Activated T-helper 17 cell treated with anti-CD3 and anti-CD28 coated beads, Interleukin-2, amount 50 U/mL, for 72 hours (primary cell): ENCODE data around the gene ABO. TPM values are rescaled to one million over a fixed set of nuclear protein-coding genes. Genes with fewer than 3 reads are reported as not detected.
"Not testable (repeated sequence)": the region's sequence is repeated elsewhere in the genome, so short reads cannot be mapped to it uniquely, and the experiment has no call there.

Experiments used
- ATAC-seq: fragments of 150-1000 bp; cut with Tn5 transposase; replicated peaks from 2 replicates; pipeline ENCODE4 v1.10.0; 2021; ENCODE audit warnings: mild to moderate bottlenecking, moderate library complexity
- H3K27ac Mint-ChIP-seq: one replicate; pipeline ENCODE4 v1.8.0; 2022; ENCODE audit warnings: mixed read lengths
- H3K27me3 Mint-ChIP-seq: one replicate; pipeline ENCODE4 v1.8.0; 2022; ENCODE audit warnings: mixed read lengths
- H3K36me3 Mint-ChIP-seq: one replicate; pipeline ENCODE4 v1.8.0; 2022; ENCODE audit warnings: low read depth, mild to moderate bottlenecking, mixed read lengths
- H3K4me1 Mint-ChIP-seq: one replicate; pipeline ENCODE4 v1.8.0; 2022; ENCODE audit warnings: mixed read lengths
- H3K4me3 Mint-ChIP-seq: one replicate; pipeline ENCODE4 v1.8.0; 2022; ENCODE audit warnings: mild to moderate bottlenecking, mixed read lengths
- H3K9me3 Mint-ChIP-seq: one replicate; pipeline ENCODE4 v1.8.0; 2022; ENCODE audit warnings: mixed read lengths
- total RNA-seq, 2 donors: library from RNA; stranded (reverse); gene quantifications; one replicate each; pipeline ENCODE4 v1.2.3, GENCODE V29; 2022

Gene ABO
- total RNA-seq, 2 donors from 2014 or later, result not detected

GRCh38 chr9:133261753-133262120 is 13.3 kb downstream of the ABO start:
- H3K9me3 Mint-ChIP-seq, result no peaks in the 10 kb centered on the region
- no peaks in the 10 kb centered on the region for H3K4me1 Mint-ChIP-seq
- no peak for ATAC-seq
- H3K27me3 Mint-ChIP-seq, result peaks cover 13% of the 10 kb centered on the region
- H3K4me3 Mint-ChIP-seq, result no peak overlapping the region
- H3K27ac Mint-ChIP-seq, result no peak overlapping the region
- H3K36me3 Mint-ChIP-seq, result no peaks in the 10 kb centered on the region

- Mint-ChIP-seq H3K4me3 (no peak overlapping the region), H3K4me1 (no peaks in the 10 kb centered on the region), H3K27ac (no peak overlapping the region), H3K27me3 (peaks cover 13% of the 10 kb centered on the region), H3K36me3 (no peaks in the 10 kb centered on the region), H3K9me3 (no peaks in the 10 kb centered on the region)
- ATAC-seq, result no peak
These were observed 13.8 kb downstream of the ABO start for GRCh38 chr9:133261103-133261752.

GRCh38 chr9:133260334-133261102 is 14.5 kb downstream of the ABO start:
- Mint-ChIP-seq H3K4me1 (no peaks in the 10 kb centered on the region), H3K27me3 (peaks cover 13% of the 10 kb centered on the region), H3K27ac (no peak overlapping the region), H3K36me3 (no peaks in the 10 kb centered on the region), H3K4me3 (no peak overlapping the region), H3K9me3 (no peaks in the 10 kb centered on the region)
- no peak for ATAC-seq

- no peak overlapping the region for H3K4me3 Mint-ChIP-seq
- no peaks in the 10 kb centered on the region for H3K36me3 Mint-ChIP-seq
- no peak for ATAC-seq
These were observed 16.7 kb downstream of the ABO start for GRCh38 chr9:133258061-133259015.

GRCh38 chr9:133257465-133257956 is 17.5 kb downstream of the ABO start:
- ATAC-seq, result no peak
- Mint-ChIP-seq H3K4me1 (no peaks in the 10 kb centered on the region), H3K9me3 (no peaks in the 10 kb centered on the region), H3K36me3 (no peaks in the 10 kb centered on the region), H3K27me3 (peaks cover 6% of the 10 kb centered on the region), H3K4me3 (no peak overlapping the region), H3K27ac (no peak overlapping the region)

More at GRCh38 chr9:133258061-133259015, 16.7 kb downstream of the ABO start:
- Mint-ChIP-seq H3K27me3 (peaks cover 6% of the 10 kb centered on the region), H3K9me3 (no peaks in the 10 kb centered on the region), H3K4me1 (no peaks in the 10 kb centered on the region), H3K27ac (no peak overlapping the region)

- Mint-ChIP-seq H3K27me3 (peaks cover 6% of the 10 kb centered on the region), H3K27ac (no peak overlapping the region), H3K4me1 (no peaks in the 10 kb centered on the region), H3K9me3 (no peaks in the 10 kb centered on the region), H3K36me3 (no peaks in the 10 kb centered on the region), H3K4me3 (no peak overlapping the region)
- ATAC-seq, result no peak
These were observed 18.3 kb downstream of the ABO start for GRCh38 chr9:133256686-133257091.

- no peaks in the 10 kb centered on the region for H3K36me3 Mint-ChIP-seq
- H3K27ac Mint-ChIP-seq, result no peak overlapping the region
- peaks cover 6% of the 10 kb centered on the region for H3K27me3 Mint-ChIP-seq
- no peaks in the 10 kb centered on the region for H3K4me1 Mint-ChIP-seq
- H3K9me3 Mint-ChIP-seq, result no peaks in the 10 kb centered on the region
- ATAC-seq, result no peak
- no peak overlapping the region for H3K4me3 Mint-ChIP-seq
These were observed 18.9 kb downstream of the ABO start for GRCh38 chr9:133256136-133256461.

GRCh38 chr9:133255371-133256135 is 19.4 kb downstream of the ABO start:
- no peak overlapping the region for H3K4me3 Mint-ChIP-seq
- no peaks in the 10 kb centered on the region for H3K4me1 Mint-ChIP-seq
- H3K27ac Mint-ChIP-seq, result no peak overlapping the region
- ATAC-seq, result no peak
- H3K9me3 Mint-ChIP-seq, result no peaks in the 10 kb centered on the region
- no peaks in the 10 kb centered on the region for H3K36me3 Mint-ChIP-seq
- peaks cover 4% of the 10 kb centered on the region for H3K27me3 Mint-ChIP-seq

GRCh38 chr9:133254471-133254870 is 20.5 kb downstream of the ABO start:
- Mint-ChIP-seq H3K27me3 (peaks cover 8% of the 10 kb centered on the region), H3K9me3 (no peaks in the 10 kb centered on the region), H3K4me3 (no peak overlapping the region), H3K27ac (no peak overlapping the region), H3K4me1 (no peaks in the 10 kb centered on the region), H3K36me3 (no peaks in the 10 kb centered on the region)
- no peak for ATAC-seq

- Mint-ChIP-seq H3K36me3 (no peaks in the 10 kb centered on the region), H3K27me3 (peaks cover 11% of the 10 kb centered on the region), H3K27ac (no peak overlapping the region)
These were observed 21.7 kb downstream of the ABO start for GRCh38 chr9:133253268-133253667.

GRCh38 chr9:133252301-133253020 is 22.5 kb downstream of the ABO start:
- peak; percentile 16 for ATAC-seq
- no peaks in the 10 kb centered on the region for H3K4me1 Mint-ChIP-seq
- H3K27me3 Mint-ChIP-seq, result peaks cover 11% of the 10 kb centered on the region
- no peaks in the 10 kb centered on the region for H3K36me3 Mint-ChIP-seq
- no peak overlapping the region for H3K4me3 Mint-ChIP-seq
- no peak overlapping the region for H3K27ac Mint-ChIP-seq
- H3K9me3 Mint-ChIP-seq, result no peaks in the 10 kb centered on the region

More at GRCh38 chr9:133253268-133253667, 21.7 kb downstream of the ABO start:
- no peak for ATAC-seq
- Mint-ChIP-seq H3K4me1 (no peaks in the 10 kb centered on the region), H3K4me3 (no peak overlapping the region), H3K9me3 (no peaks in the 10 kb centered on the region)

GRCh38 chr9:133251773-133252172 is 23.2 kb downstream of the ABO start:
- H3K9me3 Mint-ChIP-seq, result no peaks in the 10 kb centered on the region
- no peaks in the 10 kb centered on the region for H3K4me1 Mint-ChIP-seq
- no peak for ATAC-seq
- peaks cover 11% of the 10 kb centered on the region for H3K27me3 Mint-ChIP-seq
- H3K36me3 Mint-ChIP-seq, result no peaks in the 10 kb centered on the region
- H3K4me3 Mint-ChIP-seq, result no peak overlapping the region
- no peak overlapping the region for H3K27ac Mint-ChIP-seq

GRCh38 chr9:133251221-133251620 is 23.8 kb downstream of the ABO start:
- H3K9me3 Mint-ChIP-seq, H3K36me3 Mint-ChIP-seq, H3K4me1 Mint-ChIP-seq, H3K27ac Mint-ChIP-seq, H3K4me3 Mint-ChIP-seq, ATAC-seq: not testable (repeated sequence)
- peaks cover 11% of the 10 kb centered on the region for H3K27me3 Mint-ChIP-seq
